Measurements from ENCODE around the gene TTC28.

Gene TTC28

GRCh38 chr22:28046100-28046499, 633.5 kb downstream of the TTC28 start:
- DNase-seq (ENCODE audit: low read depth): no peak

- no peak for DNase-seq (ENCODE audit: low read depth)
These were observed 635.0 kb downstream of the TTC28 start for GRCh38 chr22:28044546-28045173.

GRCh38 chr22:28043266-28043665, 636.4 kb downstream of the TTC28 start:
- no peak for DNase-seq (ENCODE audit: low read depth)

GRCh38 chr22:28034760-28035401, 644.8 kb downstream of the TTC28 start:
- no peak for DNase-seq (ENCODE audit: low read depth)

GRCh38 chr22:28034145-28034759, 645.4 kb downstream of the TTC28 start:
- no peak for DNase-seq (ENCODE audit: low read depth)

- no peak for DNase-seq (ENCODE audit: low read depth)
These were observed 646.8 kb downstream of the TTC28 start for GRCh38 chr22:28032861-28033260.

- DNase-seq (ENCODE audit: low read depth): no peak
These were observed 648.2 kb downstream of the TTC28 start for GRCh38 chr22:28031383-28031922.

- no peak for DNase-seq (ENCODE audit: low read depth)
These were observed 649.2 kb downstream of the TTC28 start for GRCh38 chr22:28030473-28030872.

GRCh38 chr22:28029956-28030355, 649.7 kb downstream of the TTC28 start:
- DNase-seq (ENCODE audit: low read depth): no peak

- DNase-seq (ENCODE audit: low read depth): no peak
These were observed 650.3 kb downstream of the TTC28 start for GRCh38 chr22:28029201-28029948.

GRCh38 chr22:28027453-28028448, 651.9 kb downstream of the TTC28 start:
- no peak for DNase-seq (ENCODE audit: low read depth)

- DNase-seq (ENCODE audit: low read depth): no peak
These were observed 653.6 kb downstream of the TTC28 start for GRCh38 chr22:28025866-28026575.

- no peak for DNase-seq (ENCODE audit: low read depth)
These were observed 654.3 kb downstream of the TTC28 start for GRCh38 chr22:28025333-28025732.

- no peak for DNase-seq (ENCODE audit: low read depth)
These were observed 655.2 kb downstream of the TTC28 start for GRCh38 chr22:28024422-28024888.

- no peak for DNase-seq (ENCODE audit: low read depth)
These were observed 655.9 kb downstream of the TTC28 start for GRCh38 chr22:28023774-28024173.

GRCh38 chr22:28023036-28023435, 656.6 kb downstream of the TTC28 start:
- no peak for DNase-seq (ENCODE audit: low read depth)

- DNase-seq (ENCODE audit: low read depth): no peak
These were observed 657.5 kb downstream of the TTC28 start for GRCh38 chr22:28021998-28022660.

- no peak for DNase-seq (ENCODE audit: low read depth)
These were observed 658.3 kb downstream of the TTC28 start for GRCh38 chr22:28021116-28021997.
